A549 (cell line): ENCODE data around the gene PIP5K1B.

Experiments
- CHD2 ChIP-seq: fragments of 150-350 bp; IDR thresholded peaks from 2 replicates; pipeline ENCODE4 v1.6.1; 2014; ENCODE audit warnings: low read length; ENCODE audit not compliant: partially characterized antibody
- MAFK ChIP-seq: fragments of 450-650 bp; IDR thresholded peaks from 2 replicates; pipeline ENCODE4 v1.6.1; 2014; ENCODE audit not compliant: partially characterized antibody
- MAZ ChIP-seq: fragments of 150-350 bp; IDR thresholded peaks from 2 replicates; pipeline ENCODE4 v1.6.1; 2014; ENCODE audit warnings: antibody characterized with exemption, low read depth, low read length, borderline replicate concordance
- POLR2A ChIP-seq: IDR thresholded peaks from 2 replicates; pipeline ENCODE4 v1.6.1; 2012; ENCODE audit warnings: mild to moderate bottlenecking, low read length
- RAD21 ChIP-seq, 2 experiments: fragments of >200 bp in 1 of 2; sonication (Bioruptor Twin) in 1 of 2; formaldehyde crosslinking in 1 of 2; IDR thresholded peaks in 1 of 2; conservative IDR thresholded peaks in 1 of 2; 2 replicates in 1 of 2; 3 replicates in 1 of 2; pipeline ENCODE4 v1.6.1; 2012 to 2018; ENCODE audit warnings: inconsistent platforms in 1 of 2
- RCOR1 ChIP-seq: fragments of 150-350 bp; IDR thresholded peaks from 2 replicates; pipeline ENCODE4 v1.6.1; 2014; ENCODE audit warnings: antibody characterized with exemption, low read length, low read depth
- USF2 ChIP-seq: fragments of 450-650 bp; IDR thresholded peaks from 2 replicates; pipeline ENCODE4 v1.6.1; 2014; ENCODE audit warnings: antibody characterized with exemption
- TF ChIP-seq, protein P1 (sequence below): fragments of >200 bp; sonication (Bioruptor Twin); formaldehyde crosslinking; IDR thresholded peaks from 3 replicates; pipeline ENCODE4 v1.5.1; 2016
- TF ChIP-seq, protein P2 (sequence below): fragments of 200-600 bp; sonication (generic); IDR thresholded peaks from 2 replicates; pipeline ENCODE4 v1.6.1; 2016; ENCODE audit warnings: antibody characterized with exemption, mild to moderate bottlenecking, moderate library complexity

DNA sequence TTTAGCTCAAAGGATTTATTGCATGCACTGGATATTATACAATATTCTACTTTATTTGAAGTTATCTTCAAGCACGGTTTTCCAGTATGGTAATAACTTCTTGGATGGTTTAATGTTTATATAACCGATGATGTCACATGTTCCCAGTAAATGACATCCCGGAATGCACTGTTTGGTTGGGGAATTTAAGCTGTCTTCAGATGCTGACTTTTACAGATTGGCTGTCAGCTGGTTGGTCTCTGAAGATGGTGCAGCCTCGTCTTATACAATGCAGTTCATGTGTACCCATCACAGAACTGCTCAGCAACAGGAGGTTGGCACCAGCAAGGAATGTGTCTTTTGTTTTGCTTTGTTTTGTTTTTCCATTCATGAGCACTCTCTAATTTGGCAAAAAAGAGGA is 165.0 kb downstream of the PIP5K1B start:
- TF ChIP-seq MAFK: no peak
- TF ChIP-seq CHD2: no peak
- no peak for TF ChIP-seq RCOR1
- no peak for TF ChIP-seq POLR2A
- TF ChIP-seq RAD21 (conservative IDR thresholded peaks at IDR 0.05 in 1 of 2, IDR thresholded peaks at IDR 0.05 in 1 of 2): no peak
- TF ChIP-seq MAZ: no peak
- TF ChIP-seq, protein P1, sequence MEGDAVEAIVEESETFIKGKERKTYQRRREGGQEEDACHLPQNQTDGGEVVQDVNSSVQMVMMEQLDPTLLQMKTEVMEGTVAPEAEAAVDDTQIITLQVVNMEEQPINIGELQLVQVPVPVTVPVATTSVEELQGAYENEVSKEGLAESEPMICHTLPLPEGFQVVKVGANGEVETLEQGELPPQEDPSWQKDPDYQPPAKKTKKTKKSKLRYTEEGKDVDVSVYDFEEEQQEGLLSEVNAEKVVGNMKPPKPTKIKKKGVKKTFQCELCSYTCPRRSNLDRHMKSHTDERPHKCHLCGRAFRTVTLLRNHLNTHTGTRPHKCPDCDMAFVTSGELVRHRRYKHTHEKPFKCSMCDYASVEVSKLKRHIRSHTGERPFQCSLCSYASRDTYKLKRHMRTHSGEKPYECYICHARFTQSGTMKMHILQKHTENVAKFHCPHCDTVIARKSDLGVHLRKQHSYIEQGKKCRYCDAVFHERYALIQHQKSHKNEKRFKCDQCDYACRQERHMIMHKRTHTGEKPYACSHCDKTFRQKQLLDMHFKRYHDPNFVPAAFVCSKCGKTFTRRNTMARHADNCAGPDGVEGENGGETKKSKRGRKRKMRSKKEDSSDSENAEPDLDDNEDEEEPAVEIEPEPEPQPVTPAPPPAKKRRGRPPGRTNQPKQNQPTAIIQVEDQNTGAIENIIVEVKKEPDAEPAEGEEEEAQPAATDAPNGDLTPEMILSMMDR: no peak
- TF ChIP-seq USF2: no peak
- TF ChIP-seq, protein P2, sequence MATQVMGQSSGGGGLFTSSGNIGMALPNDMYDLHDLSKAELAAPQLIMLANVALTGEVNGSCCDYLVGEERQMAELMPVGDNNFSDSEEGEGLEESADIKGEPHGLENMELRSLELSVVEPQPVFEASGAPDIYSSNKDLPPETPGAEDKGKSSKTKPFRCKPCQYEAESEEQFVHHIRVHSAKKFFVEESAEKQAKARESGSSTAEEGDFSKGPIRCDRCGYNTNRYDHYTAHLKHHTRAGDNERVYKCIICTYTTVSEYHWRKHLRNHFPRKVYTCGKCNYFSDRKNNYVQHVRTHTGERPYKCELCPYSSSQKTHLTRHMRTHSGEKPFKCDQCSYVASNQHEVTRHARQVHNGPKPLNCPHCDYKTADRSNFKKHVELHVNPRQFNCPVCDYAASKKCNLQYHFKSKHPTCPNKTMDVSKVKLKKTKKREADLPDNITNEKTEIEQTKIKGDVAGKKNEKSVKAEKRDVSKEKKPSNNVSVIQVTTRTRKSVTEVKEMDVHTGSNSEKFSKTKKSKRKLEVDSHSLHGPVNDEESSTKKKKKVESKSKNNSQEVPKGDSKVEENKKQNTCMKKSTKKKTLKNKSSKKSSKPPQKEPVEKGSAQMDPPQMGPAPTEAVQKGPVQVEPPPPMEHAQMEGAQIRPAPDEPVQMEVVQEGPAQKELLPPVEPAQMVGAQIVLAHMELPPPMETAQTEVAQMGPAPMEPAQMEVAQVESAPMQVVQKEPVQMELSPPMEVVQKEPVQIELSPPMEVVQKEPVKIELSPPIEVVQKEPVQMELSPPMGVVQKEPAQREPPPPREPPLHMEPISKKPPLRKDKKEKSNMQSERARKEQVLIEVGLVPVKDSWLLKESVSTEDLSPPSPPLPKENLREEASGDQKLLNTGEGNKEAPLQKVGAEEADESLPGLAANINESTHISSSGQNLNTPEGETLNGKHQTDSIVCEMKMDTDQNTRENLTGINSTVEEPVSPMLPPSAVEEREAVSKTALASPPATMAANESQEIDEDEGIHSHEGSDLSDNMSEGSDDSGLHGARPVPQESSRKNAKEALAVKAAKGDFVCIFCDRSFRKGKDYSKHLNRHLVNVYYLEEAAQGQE: no peak
